Heart right ventricle (tissue), 16 donors: ENCODE results near the gene SCGB1A1. TPM values are rescaled to one million over a fixed set of nuclear protein-coding genes. Genes with fewer than 3 reads are reported as not detected.
A peak's percentile ranks its signal among the peaks of the same experiment; 100 is the strongest.

ENCODE experiments used
- ATAC-seq, 8 donors: fragments of 200-7000 bp; cut with Tn5 transposase; one replicate each; pipeline ENCODE4 v1.9.1; 2020; ENCODE audit warnings: mild to moderate bottlenecking in 8 of 8, moderate library complexity in 8 of 8, moderate number of reproducible peaks in 1 of 8
- DNase-seq, 2 donors: peaks; one replicate each; pipeline ENCODE4 v3.0.0-alpha.2; 2020
- H3K27ac ChIP-seq, 10 donors: fragments of 200-600 bp; sonication (generic) in 2 of 10; one replicate each; pipeline versions ENCODE4 v1.5.0 to v1.8.0; 2020 to 2022; ENCODE audit warnings: mild to moderate bottlenecking in 3 of 10
- H3K27me3 ChIP-seq, 7 donors: fragments of 200-600 bp; one replicate each; pipeline ENCODE4 v1.8.0; 2021 to 2022; ENCODE audit warnings: mild to moderate bottlenecking in 2 of 7
- H3K36me3 ChIP-seq, 9 donors: fragments of 200-600 bp; sonication (generic) in 1 of 9; one replicate each; pipeline versions ENCODE4 v1.5.0 to v1.8.0; 2020 to 2022; ENCODE audit warnings: mild to moderate bottlenecking in 2 of 9
- H3K4me1 ChIP-seq, 9 donors: fragments of 200-600 bp; sonication (generic) in 1 of 9; one replicate each; pipeline versions ENCODE4 v1.5.0 to v1.8.0; 2020 to 2022; ENCODE audit warnings: mild to moderate bottlenecking in 4 of 9
- H3K4me3 ChIP-seq, 10 donors: fragments of 200-600 bp; sonication (generic) in 2 of 10; one replicate each; pipeline versions ENCODE4 v1.5.0 to v1.8.0; 2020 to 2022; ENCODE audit warnings: mild to moderate bottlenecking in 7 of 10, moderate library complexity in 2 of 10
- H3K9me3 ChIP-seq, 11 donors: fragments of 200-600 bp in 10 of 11; sonication (generic) in 2 of 11; one replicate each; pipeline versions ENCODE4 v1.5.0 to v1.8.0; 2013 to 2022; ENCODE audit warnings: mild to moderate bottlenecking in 2 of 11, control low read depth in 1 of 11, moderate library complexity in 1 of 11
- CTCF ChIP-seq, 9 donors: fragments of 200-600 bp; sonication (generic) in 2 of 9; IDR thresholded peaks; one replicate each; pipeline versions ENCODE4 v1.5.0 to v1.8.0; 2021 to 2022; ENCODE audit warnings: antibody characterized with exemption in 9 of 9, mild to moderate bottlenecking in 5 of 9, moderate library complexity in 1 of 9
- WGBS, 2 donors: extraction: QIAGEN DNeasy Blood & Tissue Kit; methylation state at CpG; one replicate each; pipeline ENCODE4 v1.1.7; 2013; ENCODE audit warnings: inconsistent platforms in 1 of 2; 5-methylcytosine and 5-hydroxymethylcytosine counted together
- intact Hi-C, 10 donors: fragments of 100-400 bp; cut with DNase I; formaldehyde crosslinking; loops; one replicate each; pipeline versions ENCODE4 v1.11.1 to v1.14.2; 2022
- polyA plus RNA-seq, 2 donors: library from polyadenylated mRNA; stranded (reverse); fragments of 200-250 nt; gene quantifications; one replicate each; pipeline ENCODE4 v1.2.3, GENCODE V29; 2013
- total RNA-seq, 10 donors: library from RNA; stranded (reverse); fragmentation: NEBNext Ultra II Directional in 3 of 10; extraction: Animal tissue kit (Norgen Biotek cat#: 25700) in 3 of 10; gene quantifications; one replicate each; pipeline versions ENCODE4 v1.2.1 to v1.2.4, GENCODE V29; 2021 to 2023
- donor health status: Arrhythmogenic right ventricular cardiomyopathy.
- donor health status: ischemic (EF 13 %, LVEDD 7.1; RV severe dilation, severe dysfunction).
- donor health status: healthy with polysubstance abuse.
- donor health status: DM: no; HTN: yes; CAD: no.
- donor health status: DM: no; HTN: no; CAD: no.
- donor health status: ischemic (EF 25% LVEDD 6.9; RV normal size, moderate dysfunction).
- donor health status: ischemic (EF 25% LVEDD 5.7; RV mildly dilated, moderate dysfunction).
- donor health status: healthy.
- donor health status: DM: yes; HTN: yes; CAD: no.
- donor health status: Ischemic cardiomyopathy.
- donor health status: ischemic (EF 35%, LVEDD 5.7; RV mildly dilated, moderate dysfunction).
- donor health status: nonischemic (EF 11% LVEDD 7.7; RV severe dilation, severe dysfunction).
- donor health status: DM: yes; HTN: yes; CAD: no.
- donor health status: PGD.
- donor health status: ischemic (EF 29% LVEDD 5.4; RV normal size, mild dysfunction).
- donor health status: nonischemic (EF 23%, LVEDD 6.1; RV moderate dilation, normal function).

The SCGB1A1 gene
- total and polyA plus RNA-seq, 12 donors = 0.20 TPM; not detected in 11

GRCh38 chr11:62398011-62398994 lies 20.5 kb upstream of the SCGB1A1 start:
- intact Hi-C loops = loop anchor here in 9 of 10 donors (5.0 to 10.0 kb wide), 10 partner anchors 109 to 466 kb away; partner anchors contain the start of gene AHNAK (in 2 of the 9)
- H3K36me3 ChIP-seq = no peaks in the 10 kb centered on the region
- peak overlapping the region in 9 of 10 donors; percentile 28 to 86 (median 72) for H3K27ac ChIP-seq
- H3K27me3 ChIP-seq = no peaks in the 10 kb centered on the region
- 39 to 41% methylated on average over 22 of the region's 22 CpGs for whole genome bisulfite sequencing, 2 donors
- H3K4me1 ChIP-seq = peaks cover 40 to 85% (median 63%) of the 10 kb centered on the region in 9 donors
- DNase-seq = peak; percentile 24 to 62
- ATAC-seq = peak in 6 of 8 donors; percentile 7 to 20 (median 11)
- H3K4me3 ChIP-seq = no peak overlapping the region
- TF ChIP-seq CTCF (IDR thresholded peaks at IDR 0.05) = no peak
- no peaks in the 10 kb centered on the region for H3K9me3 ChIP-seq

- Histone ChIP-seq H3K4me3 (no peak overlapping the region), H3K4me1 (peaks cover 40 to 84% (median 63%) of the 10 kb centered on the region in 9 donors), H3K27ac (peak overlapping the region in 9 of 10 donors; percentile 28 to 86 (median 72)), H3K36me3 (no peaks in the 10 kb centered on the region), H3K27me3 (no peaks in the 10 kb centered on the region), H3K9me3 (no peaks in the 10 kb centered on the region)
- DNase-seq = no peak
- TF ChIP-seq CTCF (IDR thresholded peaks at IDR 0.05) = no peak
- 39 to 42% methylated on average over 10 of the region's 10 CpGs for WGBS, 2 donors
- peak in 1 of 8 donors; percentile 8 for ATAC-seq
- intact Hi-C loops = loop anchor here in 9 of 10 donors (5.0 to 10.0 kb wide), 10 partner anchors 108 to 465 kb away; partner anchors contain the start of gene AHNAK (in 2 of the 9)
Measured at GRCh38 chr11:62399172-62399877, 19.5 kb upstream of the SCGB1A1 start.

GRCh38 chr11:62399878-62400266 lies 19.0 kb upstream of the SCGB1A1 start:
- Histone ChIP-seq H3K9me3 (no peaks in the 10 kb centered on the region), H3K4me1 (peaks cover 40 to 80% (median 63%) of the 10 kb centered on the region in 9 donors), H3K36me3 (no peaks in the 10 kb centered on the region), H3K4me3 (no peak overlapping the region), H3K27ac (peak overlapping the region in 8 of 10 donors; percentile 17 to 86 (median 74)), H3K27me3 (no peaks in the 10 kb centered on the region)
- DNase-seq = peak in 1 of 2 donors; percentile 42
- peak in 5 of 8 donors; percentile 1 to 39 (median 7) for ATAC-seq
- TF ChIP-seq CTCF (IDR thresholded peaks at IDR 0.05) = no peak
- intact Hi-C loops = loop anchor here in 9 of 10 donors (5.0 to 10.0 kb wide), 10 partner anchors 107 to 465 kb away; partner anchors contain the start of gene AHNAK (in 2 of the 9)
- WGBS, 2 donors = 50 to 55% methylated on average over 7 of the region's 7 CpGs

GRCh38 chr11:62400281-62400680 lies 18.6 kb upstream of the SCGB1A1 start:
- no peak for ATAC-seq

More at GRCh38 chr11:62400281-62400680, 18.6 kb upstream of the SCGB1A1 start:
- Histone ChIP-seq H3K27me3 (no peaks in the 10 kb centered on the region), H3K36me3 (no peaks in the 10 kb centered on the region), H3K4me1 (peaks cover 37 to 77% (median 60%) of the 10 kb centered on the region in 9 donors), H3K27ac (peak overlapping the region in 9 of 10 donors; percentile 17 to 86 (median 72)), H3K9me3 (no peaks in the 10 kb centered on the region), H3K4me3 (no peak overlapping the region)
- no peak for DNase-seq
- TF ChIP-seq CTCF (IDR thresholded peaks at IDR 0.05) = no peak
- intact Hi-C loops = no loop called here
- WGBS, 2 donors = 54 to 55% methylated on average over 6 of the region's 6 CpGs
